GM18502 (cell line): ENCODE measurements around the gene ST6GALNAC3.

Source experiments
- ATAC-seq: cut with Tn5 transposase; IDR thresholded peaks from one replicate; pipeline ENCODE4 v1.9.1; 2021; ENCODE audit warnings: mild to moderate bottlenecking; ENCODE audit not compliant: unreplicated experiment, poor library complexity

ST6GALNAC3 gene

GRCh38 chr1:76659171-76659940 lies 584.8 kb downstream of the ST6GALNAC3 start:
- ATAC-seq, result no peak

GRCh38 chr1:76661531-76661930 lies 587.0 kb downstream of the ST6GALNAC3 start:
- no peak for ATAC-seq

GRCh38 chr1:76666499-76666898 lies 592.0 kb downstream of the ST6GALNAC3 start:
- no peak for ATAC-seq

GRCh38 chr1:76668046-76668445 lies 593.5 kb downstream of the ST6GALNAC3 start:
- peak; percentile 67 for ATAC-seq

- no peak for ATAC-seq
These were observed 594.6 kb downstream of the ST6GALNAC3 start for GRCh38 chr1:76669131-76669530.

- no peak for ATAC-seq
These were observed 595.2 kb downstream of the ST6GALNAC3 start for GRCh38 chr1:76669624-76670315.

GRCh38 chr1:76674689-76675210 lies 600.2 kb downstream of the ST6GALNAC3 start:
- no peak for ATAC-seq

GRCh38 chr1:76677416-76678405 lies 603.2 kb downstream of the ST6GALNAC3 start:
- ATAC-seq, result peak; percentile 76

- no peak for ATAC-seq
These were observed 605.1 kb downstream of the ST6GALNAC3 start for GRCh38 chr1:76679534-76680152.

GRCh38 chr1:76680651-76681050 lies 606.1 kb downstream of the ST6GALNAC3 start:
- ATAC-seq, result no peak

- ATAC-seq, result no peak
These were observed 607.6 kb downstream of the ST6GALNAC3 start for GRCh38 chr1:76682138-76682537.
